Left colon (tissue), 2 donors: ENCODE results near the gene KMT2E. TPM values are rescaled to one million over a fixed set of nuclear protein-coding genes. Genes with fewer than 3 reads are reported as not detected.
"Not testable (repeated sequence)": the region's sequence is repeated elsewhere in the genome, so short reads cannot be mapped to it uniquely, and the experiment has no call there.

Experiments
- ATAC-seq: fragments of 200-7000 bp; cut with Tn5 transposase; one replicate; pipeline ENCODE4 v1.9.1; 2020; ENCODE audit warnings: mild to moderate bottlenecking, moderate library complexity
- DNase-seq, 2 donors: peaks; one replicate each; pipeline ENCODE4 v3.0.0-alpha.2; 2020
- intact Hi-C, 2 donors: fragments of 100-400 bp; cut with DNase I in 1 of 2; cut with micrococcal nuclease in 1 of 2; formaldehyde crosslinking; loops; one replicate each; pipeline versions ENCODE4 v1.11.2 to v1.14.0; 2022; cut with DNase I, micrococcal nuclease
- total RNA-seq, 2 donors: library from RNA; stranded (reverse); fragmentation: NEBNext Ultra II Directional; extraction: Animal tissue kit (Norgen Biotek cat#: 25700); gene quantifications; one replicate each; pipeline ENCODE4 v1.2.1, GENCODE V29; 2021
- donor health status: DM: no; HTN: no; CAD: no.
- donor health status: DM: yes; HTN: yes; CAD: no.

Gene KMT2E
- total RNA-seq, 2 donors from 2014 or later, result 119 TPM

- DNase-seq (no peak), ATAC-seq (no peak)
- intact Hi-C loops, result no loop called here
Observed at GRCh38 chr7:105047932-105048331, 33.9 kb downstream of the KMT2E start.

GRCh38 chr7:105050493-105050892, 36.5 kb downstream of the KMT2E start:
- DNase-seq, result no peak
- ATAC-seq, result no peak
- intact Hi-C loops, result no loop called here

DNA sequence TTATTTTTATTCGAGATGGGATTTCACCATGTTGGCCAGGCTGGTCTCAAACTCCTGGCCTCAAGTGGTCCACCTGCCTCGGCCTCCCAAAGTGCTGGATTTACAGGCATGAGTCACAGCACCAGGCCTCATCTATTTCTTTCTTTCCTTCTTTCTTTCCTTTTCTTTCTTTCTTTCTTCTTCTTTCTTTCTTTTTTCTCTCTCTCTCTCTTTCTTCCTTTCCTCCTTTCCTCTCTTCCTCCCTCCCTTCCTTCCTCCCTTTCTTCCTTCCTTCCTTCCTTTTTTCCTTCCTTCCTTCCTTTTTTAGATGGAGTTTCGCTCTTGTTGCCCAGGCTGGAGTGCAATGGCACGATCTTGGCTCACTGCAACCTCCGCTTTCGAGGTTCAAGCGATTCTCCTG, 36.9 kb downstream of the KMT2E start:
- DNase-seq, ATAC-seq, intact Hi-C loops: not testable (repeated sequence)

DNA sequence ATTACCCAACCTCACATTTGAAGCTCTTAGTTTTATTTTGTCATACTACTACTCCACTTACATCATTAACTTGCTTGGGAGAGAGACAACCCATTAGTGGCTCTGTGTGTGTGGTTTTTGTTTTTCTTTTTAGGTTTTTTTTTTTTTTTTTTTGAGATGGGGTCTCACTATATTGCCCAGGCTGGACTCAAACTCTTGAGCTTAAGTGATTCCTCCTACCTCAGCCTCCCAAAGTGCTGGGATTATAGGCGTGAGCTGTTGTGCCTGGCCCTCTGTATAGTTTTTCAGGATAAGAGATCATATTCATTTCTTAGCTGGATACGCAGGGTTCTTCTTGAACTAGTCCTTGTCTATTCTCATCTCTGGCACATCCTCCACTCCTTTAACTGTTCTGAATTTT, 41.1 kb downstream of the KMT2E start:
- no peak for DNase-seq
- intact Hi-C loops, result no loop called here
- ATAC-seq, result peak; percentile 13

- ATAC-seq (no peak), DNase-seq (no peak)
- intact Hi-C loops, result no loop called here
Observed at GRCh38 chr7:105055621-105056020, 41.6 kb downstream of the KMT2E start.

GRCh38 chr7:105057472-105057871, 43.5 kb downstream of the KMT2E start:
- no peak for DNase-seq
- intact Hi-C loops, result no loop called here
- no peak for ATAC-seq

GRCh38 chr7:105060437-105060836, 46.4 kb downstream of the KMT2E start:
- ATAC-seq (peak; percentile 19), DNase-seq (no peak)
- intact Hi-C loops, result no loop called here

GRCh38 chr7:105060923-105061322, 46.9 kb downstream of the KMT2E start:
- ATAC-seq, result no peak
- DNase-seq, result no peak
- intact Hi-C loops, result no loop called here

GRCh38 chr7:105065104-105065503, 51.1 kb downstream of the KMT2E start:
- intact Hi-C loops, result no loop called here
- no peak for ATAC-seq
- DNase-seq, result no peak

- ATAC-seq (peak; percentile 19), DNase-seq (no peak)
- intact Hi-C loops, result no loop called here
Observed at GRCh38 chr7:105067691-105068090, 53.7 kb downstream of the KMT2E start.

GRCh38 chr7:105068886-105069285, 54.9 kb downstream of the KMT2E start:
- intact Hi-C loops, result no loop called here
- no peak for ATAC-seq

DNA sequence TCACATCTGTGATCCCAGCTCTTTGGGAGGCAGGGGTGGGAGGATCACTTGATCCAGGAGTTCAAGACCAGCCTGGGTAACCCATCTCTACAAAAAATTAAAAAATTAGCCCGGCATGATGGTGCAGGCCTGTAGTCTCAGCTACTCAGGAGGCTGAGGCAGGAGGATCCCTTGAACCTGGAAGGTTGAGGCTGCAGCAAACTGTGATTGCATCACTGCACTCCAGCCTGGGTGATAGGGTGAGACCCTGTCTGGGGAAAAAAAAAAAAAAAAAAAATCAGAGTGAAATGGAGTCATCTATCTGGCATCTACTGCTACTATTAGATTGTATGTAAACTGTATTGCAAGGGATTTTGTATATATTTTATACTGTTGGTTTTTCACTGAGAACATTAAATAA, 59.1 kb downstream of the KMT2E start:
- intact Hi-C loops, result no loop called here
- DNase-seq (no peak), ATAC-seq (no peak)

More at GRCh38 chr7:105068886-105069285, 54.9 kb downstream of the KMT2E start:
- DNase-seq, result no peak

DNA sequence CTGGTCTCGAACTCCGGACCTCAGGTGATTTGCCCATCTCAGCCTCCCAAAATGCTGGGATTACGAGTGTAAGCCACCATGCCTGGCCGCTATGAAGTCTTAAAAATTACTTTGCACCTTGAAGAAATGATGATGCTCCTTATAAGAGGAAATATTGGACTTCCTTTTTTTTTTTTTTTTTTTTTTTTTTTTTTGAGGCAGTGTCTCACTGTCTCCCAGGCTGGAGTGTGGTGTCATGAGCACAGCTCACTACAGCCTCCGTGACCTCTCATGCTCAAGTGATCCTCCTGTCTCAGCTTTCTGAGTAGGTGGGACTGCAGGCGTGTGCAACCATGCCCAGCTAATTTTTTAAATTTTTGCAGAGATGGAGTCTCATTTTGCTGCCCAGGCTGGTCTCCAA, 65.3 kb downstream of the KMT2E start:
- ATAC-seq (no peak), DNase-seq (no peak)
- intact Hi-C loops, result no loop called here

- intact Hi-C loops, result no loop called here
- ATAC-seq (peak; percentile 79), DNase-seq (no peak)
Observed at GRCh38 chr7:105084581-105084980, 70.6 kb downstream of the KMT2E start.

GRCh38 chr7:105086850-105087249, 72.8 kb downstream of the KMT2E start:
- ATAC-seq, result no peak
- DNase-seq, result no peak
- intact Hi-C loops, result no loop called here

GRCh38 chr7:105087981-105088380, 74.0 kb downstream of the KMT2E start:
- no peak for DNase-seq
- no peak for ATAC-seq
- intact Hi-C loops, result no loop called here

DNA sequence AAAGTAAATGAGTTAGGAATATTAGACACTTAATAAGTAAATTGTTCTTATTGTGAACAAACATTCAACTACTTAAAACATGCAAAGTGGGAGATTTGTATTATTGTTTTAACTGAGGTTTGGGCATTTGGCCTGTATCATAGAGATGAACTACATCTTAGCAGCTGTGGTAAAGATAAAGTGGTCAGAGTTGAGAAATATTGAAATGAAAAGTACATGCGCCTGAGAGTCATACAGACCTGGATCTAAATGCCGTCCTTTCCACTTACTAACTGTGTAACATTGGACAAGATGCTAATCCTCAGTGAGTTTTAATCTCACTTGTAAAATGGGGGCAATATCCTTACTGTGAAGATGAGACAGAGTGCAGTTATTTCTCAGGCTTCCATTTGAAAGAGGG, 74.5 kb downstream of the KMT2E start:
- intact Hi-C loops, result no loop called here
- ATAC-seq (no peak), DNase-seq (no peak)

GRCh38 chr7:105094966-105095365, 81.0 kb downstream of the KMT2E start:
- intact Hi-C loops, result no loop called here
- DNase-seq (no peak), ATAC-seq (no peak)

- intact Hi-C loops, result no loop called here
- no peak for DNase-seq
- ATAC-seq, result peak; percentile 10
Observed at GRCh38 chr7:105096306-105096705, 82.3 kb downstream of the KMT2E start.

DNA sequence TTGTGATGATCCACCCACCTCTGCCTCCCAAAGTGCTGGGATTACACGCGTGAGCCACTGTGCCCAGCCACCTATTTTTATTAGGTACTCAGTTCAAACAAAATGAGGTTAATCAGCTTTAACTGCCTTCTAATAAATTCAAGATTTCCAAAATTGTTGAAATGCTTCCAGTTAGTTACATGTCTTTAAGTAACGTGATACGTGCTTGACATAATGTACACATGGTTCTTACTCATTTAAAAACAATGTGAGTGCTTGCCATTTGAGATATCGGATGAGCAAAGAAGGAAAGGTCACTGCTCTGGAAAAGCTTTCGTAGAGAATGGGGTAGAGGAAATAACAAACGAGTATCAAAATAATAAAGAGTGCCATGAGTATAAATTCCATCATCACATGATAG, 83.6 kb downstream of the KMT2E start:
- intact Hi-C loops, result no loop called here
- DNase-seq, result no peak
- ATAC-seq, result no peak

DNA sequence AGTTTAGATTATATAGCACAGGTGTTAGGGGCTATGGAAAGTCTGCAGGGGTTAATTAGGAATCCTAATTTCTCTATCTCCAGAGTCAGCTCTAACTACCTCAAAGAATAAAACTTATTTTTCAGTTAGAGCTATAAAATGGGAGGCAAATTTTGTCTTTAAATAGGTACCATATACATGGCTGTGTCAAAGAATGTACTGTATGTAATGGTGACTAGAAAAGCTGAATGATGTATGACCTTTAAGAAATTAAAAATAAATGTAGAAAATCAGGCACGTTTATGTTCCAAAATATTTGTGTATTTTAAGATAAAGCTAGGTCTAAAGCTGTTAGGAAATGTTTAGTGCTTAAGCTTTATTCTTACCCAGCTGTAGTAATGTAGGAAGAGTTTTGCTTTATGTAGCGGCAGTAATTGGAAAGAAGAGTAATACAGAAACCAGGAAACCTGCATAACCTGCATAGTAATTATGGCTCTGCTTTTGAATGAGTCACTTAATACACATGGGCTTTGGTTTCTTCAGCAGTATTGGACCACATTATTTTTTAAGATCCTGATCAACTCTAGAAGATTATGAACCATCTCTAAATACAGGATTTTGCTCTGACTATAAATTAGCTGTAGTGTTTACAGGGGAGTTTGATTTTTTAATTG, 85.0 kb downstream of the KMT2E start:
- intact Hi-C loops, result no loop called here
- ATAC-seq (peak; percentile 47), DNase-seq (no peak)
